Glomerular endothelial cell (primary cell): ENCODE measurements around the gene PGRMC2. TPM values are rescaled to one million over a fixed set of nuclear protein-coding genes. Genes with fewer than 3 reads are reported as not detected.

Experiments used
- DNase-seq: peaks from one replicate; pipeline ENCODE4 v3.0.0-alpha.2; 2011; ENCODE audit warnings: low read depth, low spot score; ENCODE audit errors: extremely low read depth
- total RNA-seq: library from RNA; depleted of rRNA; stranded (reverse); fragments of >200 nt; gene quantifications from 2 replicates; pipeline ENCODE4 v1.2.3, GENCODE V29; 2015

The PGRMC2 gene
- total RNA-seq, 1 donor from 2014 or later, result 48.3 TPM

DNA sequence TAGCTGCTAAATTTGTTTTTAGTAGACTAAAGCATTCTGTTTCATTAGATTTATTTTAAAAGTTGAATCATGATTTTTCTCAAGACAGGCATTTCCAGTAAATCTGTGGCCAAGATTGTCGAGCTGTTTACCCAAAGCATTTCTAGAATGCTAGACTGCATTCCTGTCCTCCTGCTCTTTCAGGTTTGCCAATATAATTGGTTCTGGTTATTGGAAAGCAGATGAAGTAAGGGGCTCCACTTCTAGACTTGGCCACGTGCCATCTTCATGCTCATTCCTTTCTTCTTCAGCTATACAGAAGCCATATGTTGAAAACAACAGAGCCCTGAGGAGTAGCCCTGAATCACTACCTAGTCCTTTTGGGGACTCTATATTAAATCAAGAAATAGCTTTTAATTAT is 62.5 kb downstream of the PGRMC2 start:
- no peak for DNase-seq

DNA sequence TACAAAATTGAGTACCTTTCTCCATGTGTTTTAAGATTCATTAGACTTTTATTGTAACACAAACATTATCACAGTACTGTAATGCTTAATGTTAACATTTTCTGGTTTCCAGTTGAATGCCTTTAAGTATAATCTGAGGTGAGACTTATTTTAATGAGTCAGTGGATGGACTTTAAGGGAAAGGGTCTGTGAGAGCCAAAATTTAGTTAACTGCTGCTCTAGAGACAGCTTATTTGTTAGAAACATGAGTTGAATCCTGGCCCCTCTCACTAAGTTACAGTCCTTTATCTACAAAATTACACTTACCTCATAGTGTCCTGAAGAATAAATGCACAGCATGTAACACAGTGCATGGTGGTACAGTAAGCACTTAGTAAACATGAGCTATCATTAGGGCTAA is 66.0 kb downstream of the PGRMC2 start:
- no peak for DNase-seq

DNA sequence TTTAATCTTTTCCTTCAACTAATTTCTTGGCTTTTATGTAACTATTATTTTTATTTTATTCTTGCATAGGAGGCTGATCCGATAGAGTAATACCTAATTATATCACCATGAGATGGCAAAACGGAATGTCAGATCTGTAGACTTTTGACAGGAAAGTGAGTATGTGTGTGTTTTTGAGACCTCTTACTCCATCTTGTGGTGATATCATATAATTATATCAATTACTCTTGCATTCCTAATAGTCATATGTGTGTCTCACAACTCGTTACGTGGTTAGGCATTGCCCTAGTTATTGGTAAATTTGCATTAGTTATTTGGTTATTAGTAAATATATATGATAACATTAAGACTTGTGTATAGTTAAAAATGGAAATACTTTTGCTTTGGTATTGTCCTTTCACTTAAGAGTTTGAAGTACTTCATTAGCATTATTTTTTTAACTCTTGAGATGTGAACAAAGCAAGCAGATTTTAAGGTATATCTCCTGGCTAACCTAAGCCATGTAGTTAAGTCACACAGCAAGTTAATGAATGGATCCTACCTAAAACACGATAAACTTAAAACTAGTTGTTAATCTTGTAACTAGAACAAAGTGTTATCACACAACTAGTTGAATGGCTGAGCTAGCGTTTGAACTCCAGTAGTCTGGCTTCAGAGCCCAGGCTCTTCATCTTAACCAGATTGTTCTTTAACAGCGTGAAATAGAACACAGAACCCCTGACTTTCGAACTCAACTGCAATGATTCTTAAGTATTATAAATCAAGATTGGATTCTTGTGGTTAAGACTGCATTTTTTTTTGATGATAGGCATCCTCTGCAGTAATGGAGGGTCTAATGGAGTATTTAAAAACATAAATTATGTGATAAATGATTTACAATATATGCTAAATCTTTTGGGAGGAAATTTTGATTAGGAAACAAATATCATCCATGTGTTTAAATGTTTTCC is 67.1 kb downstream of the PGRMC2 start:
- DNase-seq, result peak; percentile 50

Other genes starting within 250 kb of the PGRMC2 start
- 11.5 and 16.7 TPM in 2 replicates for gene LARP1B, start 226.5 kb downstream of the PGRMC2 start, total RNA-seq